ENCODE data around the gene HS3ST3A1. TPM values are rescaled to one million over a fixed set of nuclear protein-coding genes. Genes with fewer than 3 reads are reported as not detected.

Gene HS3ST3A1
- 1.6 TPM for polyA plus RNA-seq (ENCODE audit: insufficient read length)
- long read RNA-seq, donor 1, transcript HS3ST3A1-201 (2 exons, 2,527 nt): major isoform, 5 of 5 reads
- long read RNA-seq, donor 1, partial matches to known transcripts: 0 of 5 reads
- long read RNA-seq, donor 1, other reads (novel, unspliced or antisense): 0 of 5 reads
- long read RNA-seq, donor 2, partial matches to known transcripts: 0 of 4 reads
- long read RNA-seq, donor 2, other reads (novel, unspliced or antisense): 0 of 4 reads
- long read RNA-seq, donor 3, partial matches to known transcripts: 0 of 1 reads
- long read RNA-seq, donor 3, other reads (novel, unspliced or antisense): 0 of 1 reads
- long read RNA-seq, donor 4, partial matches to known transcripts: 0 of 1 reads
- long read RNA-seq, donor 4, other reads (novel, unspliced or antisense): 0 of 1 reads
- long read RNA-seq, donor 5, transcript HS3ST3A1-201 (2 exons, 2,527 nt): major isoform, 7 of 7 reads
- long read RNA-seq, donor 5, partial matches to known transcripts: 0 of 7 reads
- long read RNA-seq, donor 5, other reads (novel, unspliced or antisense): 0 of 7 reads
- long read RNA-seq, donor 6, transcript HS3ST3A1-201 (2 exons, 2,527 nt): major isoform, 5 of 5 reads
- long read RNA-seq, donor 6, partial matches to known transcripts: 0 of 5 reads
- long read RNA-seq, donor 6, other reads (novel, unspliced or antisense): 0 of 5 reads
- long read RNA-seq, donor 7, transcript HS3ST3A1-201 (2 exons, 2,527 nt): major isoform, 9 of 9 reads
- long read RNA-seq, donor 7, partial matches to known transcripts: 0 of 9 reads
- long read RNA-seq, donor 7, other reads (novel, unspliced or antisense): 0 of 9 reads
- long read RNA-seq, donor 8, transcript HS3ST3A1-201 (2 exons, 2,527 nt): major isoform, 5 of 5 reads
- long read RNA-seq, donor 8, partial matches to known transcripts: 0 of 5 reads
- long read RNA-seq, donor 8, other reads (novel, unspliced or antisense): 0 of 5 reads

- DNase-seq: no peak
Observed at GRCh38 chr17:13601776-13602551, at the start of gene HS3ST3A1. Gene HS3ST3A1 (minus strand): TSS chr17:13601929. CDS start chr17:13601129, 800 bp downstream.

- no peak for DNase-seq
Observed at GRCh38 chr17:13650096-13650675, 48.5 kb upstream of the HS3ST3A1 start.

- DNase-seq: no peak
Observed at GRCh38 chr17:13647543-13648021, 45.9 kb upstream of the HS3ST3A1 start.

GRCh38 chr17:13646969-13647542 lies 45.3 kb upstream of the HS3ST3A1 start:
- no peak for DNase-seq

GRCh38 chr17:13646411-13646810 lies 44.7 kb upstream of the HS3ST3A1 start:
- DNase-seq: no peak

- no peak for DNase-seq
Observed at GRCh38 chr17:13643180-13643579, 41.5 kb upstream of the HS3ST3A1 start.

GRCh38 chr17:13642188-13642587 lies 40.5 kb upstream of the HS3ST3A1 start:
- no peak for DNase-seq

GRCh38 chr17:13640551-13640950 lies 38.8 kb upstream of the HS3ST3A1 start:
- DNase-seq: no peak

GRCh38 chr17:13638855-13639458 lies 37.2 kb upstream of the HS3ST3A1 start:
- no peak for DNase-seq

- DNase-seq: no peak
Observed at GRCh38 chr17:13636951-13637350, 35.2 kb upstream of the HS3ST3A1 start.

GRCh38 chr17:13635951-13636350 lies 34.2 kb upstream of the HS3ST3A1 start:
- DNase-seq: no peak

GRCh38 chr17:13634021-13634420 lies 32.3 kb upstream of the HS3ST3A1 start:
- DNase-seq: no peak

- no peak for DNase-seq
Observed at GRCh38 chr17:13631529-13631928, 29.8 kb upstream of the HS3ST3A1 start.

GRCh38 chr17:13626703-13627102 lies 25.0 kb upstream of the HS3ST3A1 start:
- no peak for DNase-seq

GRCh38 chr17:13619462-13619861 lies 17.7 kb upstream of the HS3ST3A1 start:
- no peak for DNase-seq

- DNase-seq: no peak
Observed at GRCh38 chr17:13616031-13616430, 14.3 kb upstream of the HS3ST3A1 start.

- DNase-seq: no peak
Observed at GRCh38 chr17:13609941-13610340, 8.2 kb upstream of the HS3ST3A1 start.

- no peak for DNase-seq
Observed at GRCh38 chr17:13601322-13601775, 380 bp downstream of the HS3ST3A1 start.

GRCh38 chr17:13600475-13601321 lies 1.0 kb downstream of the HS3ST3A1 start:
- DNase-seq: no peak

GRCh38 chr17:13599864-13600263 lies 1.9 kb downstream of the HS3ST3A1 start:
- DNase-seq: no peak

Data from left kidney (tissue), 8 donors.